Measurements from ENCODE around the gene ARPP19. TPM values are rescaled to one million over a fixed set of nuclear protein-coding genes. Genes with fewer than 3 reads are reported as not detected.

Gene ARPP19
- total RNA-seq, 1 experiment from 2014 or later, result 203 TPM

DNA sequence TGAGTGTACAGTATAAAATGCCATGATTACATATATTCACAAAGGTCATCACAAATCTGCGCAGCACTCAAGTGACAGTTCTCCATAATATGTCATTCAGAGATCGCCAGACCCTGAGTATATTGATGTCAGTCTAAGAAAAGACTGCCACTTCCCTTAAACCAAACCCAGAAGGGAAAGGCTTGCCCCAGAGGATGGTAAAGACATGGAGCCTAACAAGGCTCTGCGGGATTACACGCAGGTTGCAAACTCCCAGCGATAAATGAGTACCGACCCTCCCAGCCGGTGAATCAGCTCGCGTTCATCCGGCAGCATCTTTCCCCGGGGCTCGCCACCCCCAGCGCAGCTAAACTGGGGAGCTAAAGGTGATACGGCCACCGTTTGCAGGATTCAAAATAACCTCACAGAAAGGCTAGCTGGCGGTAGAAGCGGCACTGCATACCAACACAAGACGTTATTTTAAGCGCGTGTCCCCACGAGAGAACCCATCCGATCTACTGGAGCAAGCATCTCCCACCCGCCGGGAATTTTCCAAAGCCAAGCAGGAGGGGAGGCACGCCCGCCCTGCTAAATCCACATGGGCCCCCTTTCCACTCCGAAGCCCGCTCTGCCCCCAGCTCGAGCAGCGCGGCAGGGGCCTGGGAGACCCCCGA lies 40.8 kb downstream of the ARPP19 start (continued):
- TF ChIP-seq, protein P1, sequence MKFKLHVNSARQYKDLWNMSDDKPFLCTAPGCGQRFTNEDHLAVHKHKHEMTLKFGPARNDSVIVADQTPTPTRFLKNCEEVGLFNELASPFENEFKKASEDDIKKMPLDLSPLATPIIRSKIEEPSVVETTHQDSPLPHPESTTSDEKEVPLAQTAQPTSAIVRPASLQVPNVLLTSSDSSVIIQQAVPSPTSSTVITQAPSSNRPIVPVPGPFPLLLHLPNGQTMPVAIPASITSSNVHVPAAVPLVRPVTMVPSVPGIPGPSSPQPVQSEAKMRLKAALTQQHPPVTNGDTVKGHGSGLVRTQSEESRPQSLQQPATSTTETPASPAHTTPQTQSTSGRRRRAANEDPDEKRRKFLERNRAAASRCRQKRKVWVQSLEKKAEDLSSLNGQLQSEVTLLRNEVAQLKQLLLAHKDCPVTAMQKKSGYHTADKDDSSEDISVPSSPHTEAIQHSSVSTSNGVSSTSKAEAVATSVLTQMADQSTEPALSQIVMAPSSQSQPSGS (CRISPR knock-in tag; IDR thresholded peaks at IDR 0.05; ENCODE audit: borderline replicate concordance, low read depth), result no peak
- TF ChIP-seq KAT7 (CRISPR knock-in tag; IDR thresholded peaks at IDR 0.05; ENCODE audit: borderline replicate concordance) (no peak), JUN (CRISPR knock-in tag; IDR thresholded peaks at IDR 0.05) (no peak), ZNF671 (CRISPR knock-in tag; IDR thresholded peaks at IDR 0.05) (no peak), CREB1 (CRISPR knock-in tag; IDR thresholded peaks at IDR 0.05) (no peak), GRHL2 (CRISPR knock-in tag; IDR thresholded peaks at IDR 0.05; ENCODE audit: insufficient replicate concordance, severe bottlenecking) (no peak), RELA (CRISPR knock-in tag; IDR thresholded peaks at IDR 0.05; ENCODE audit: borderline replicate concordance) (no peak), TP53 (CRISPR knock-in tag; IDR thresholded peaks at IDR 0.05) (no peak), ZNF232 (CRISPR knock-in tag; IDR thresholded peaks at IDR 0.05) (no peak), HMGA2 (CRISPR knock-in tag; IDR thresholded peaks at IDR 0.05) (no peak)
- TF ChIP-seq, protein P2, sequence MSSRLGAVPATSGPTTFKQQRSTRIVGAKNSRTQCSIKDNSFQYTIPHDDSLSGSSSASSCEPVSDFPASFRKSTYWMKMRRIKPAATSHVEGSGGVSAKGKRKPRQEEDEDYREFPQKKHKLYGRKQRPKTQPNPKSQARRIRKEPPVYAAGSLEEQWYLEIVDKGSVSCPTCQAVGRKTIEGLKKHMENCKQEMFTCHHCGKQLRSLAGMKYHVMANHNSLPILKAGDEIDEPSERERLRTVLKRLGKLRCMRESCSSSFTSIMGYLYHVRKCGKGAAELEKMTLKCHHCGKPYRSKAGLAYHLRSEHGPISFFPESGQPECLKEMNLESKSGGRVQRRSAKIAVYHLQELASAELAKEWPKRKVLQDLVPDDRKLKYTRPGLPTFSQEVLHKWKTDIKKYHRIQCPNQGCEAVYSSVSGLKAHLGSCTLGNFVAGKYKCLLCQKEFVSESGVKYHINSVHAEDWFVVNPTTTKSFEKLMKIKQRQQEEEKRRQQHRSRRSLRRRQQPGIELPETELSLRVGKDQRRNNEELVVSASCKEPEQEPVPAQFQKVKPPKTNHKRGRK (CRISPR knock-in tag; IDR thresholded peaks at IDR 0.05; ENCODE audit: borderline replicate concordance), result no peak
- TF ChIP-seq, protein P3, sequence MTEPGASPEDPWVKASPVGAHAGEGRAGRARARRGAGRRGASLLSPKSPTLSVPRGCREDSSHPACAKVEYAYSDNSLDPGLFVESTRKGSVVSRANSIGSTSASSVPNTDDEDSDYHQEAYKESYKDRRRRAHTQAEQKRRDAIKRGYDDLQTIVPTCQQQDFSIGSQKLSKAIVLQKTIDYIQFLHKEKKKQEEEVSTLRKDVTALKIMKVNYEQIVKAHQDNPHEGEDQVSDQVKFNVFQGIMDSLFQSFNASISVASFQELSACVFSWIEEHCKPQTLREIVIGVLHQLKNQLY (CRISPR knock-in tag; IDR thresholded peaks at IDR 0.05), result no peak
- TF ChIP-seq, protein P4, sequence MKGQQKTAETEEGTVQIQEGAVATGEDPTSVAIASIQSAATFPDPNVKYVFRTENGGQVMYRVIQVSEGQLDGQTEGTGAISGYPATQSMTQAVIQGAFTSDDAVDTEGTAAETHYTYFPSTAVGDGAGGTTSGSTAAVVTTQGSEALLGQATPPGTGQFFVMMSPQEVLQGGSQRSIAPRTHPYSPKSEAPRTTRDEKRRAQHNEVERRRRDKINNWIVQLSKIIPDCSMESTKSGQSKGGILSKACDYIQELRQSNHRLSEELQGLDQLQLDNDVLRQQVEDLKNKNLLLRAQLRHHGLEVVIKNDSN (CRISPR knock-in tag; IDR thresholded peaks at IDR 0.05), result 0 out of 2 replicates have a peak, but pooled peaks have one; percentile 14
- TF ChIP-seq, protein P5, sequence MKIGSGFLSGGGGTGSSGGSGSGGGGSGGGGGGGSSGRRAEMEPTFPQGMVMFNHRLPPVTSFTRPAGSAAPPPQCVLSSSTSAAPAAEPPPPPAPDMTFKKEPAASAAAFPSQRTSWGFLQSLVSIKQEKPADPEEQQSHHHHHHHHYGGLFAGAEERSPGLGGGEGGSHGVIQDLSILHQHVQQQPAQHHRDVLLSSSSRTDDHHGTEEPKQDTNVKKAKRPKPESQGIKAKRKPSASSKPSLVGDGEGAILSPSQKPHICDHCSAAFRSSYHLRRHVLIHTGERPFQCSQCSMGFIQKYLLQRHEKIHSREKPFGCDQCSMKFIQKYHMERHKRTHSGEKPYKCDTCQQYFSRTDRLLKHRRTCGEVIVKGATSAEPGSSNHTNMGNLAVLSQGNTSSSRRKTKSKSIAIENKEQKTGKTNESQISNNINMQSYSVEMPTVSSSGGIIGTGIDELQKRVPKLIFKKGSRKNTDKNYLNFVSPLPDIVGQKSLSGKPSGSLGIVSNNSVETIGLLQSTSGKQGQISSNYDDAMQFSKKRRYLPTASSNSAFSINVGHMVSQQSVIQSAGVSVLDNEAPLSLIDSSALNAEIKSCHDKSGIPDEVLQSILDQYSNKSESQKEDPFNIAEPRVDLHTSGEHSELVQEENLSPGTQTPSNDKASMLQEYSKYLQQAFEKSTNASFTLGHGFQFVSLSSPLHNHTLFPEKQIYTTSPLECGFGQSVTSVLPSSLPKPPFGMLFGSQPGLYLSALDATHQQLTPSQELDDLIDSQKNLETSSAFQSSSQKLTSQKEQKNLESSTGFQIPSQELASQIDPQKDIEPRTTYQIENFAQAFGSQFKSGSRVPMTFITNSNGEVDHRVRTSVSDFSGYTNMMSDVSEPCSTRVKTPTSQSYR (CRISPR knock-in tag; IDR thresholded peaks at IDR 0.05), result no peak
- TF ChIP-seq, protein P6, sequence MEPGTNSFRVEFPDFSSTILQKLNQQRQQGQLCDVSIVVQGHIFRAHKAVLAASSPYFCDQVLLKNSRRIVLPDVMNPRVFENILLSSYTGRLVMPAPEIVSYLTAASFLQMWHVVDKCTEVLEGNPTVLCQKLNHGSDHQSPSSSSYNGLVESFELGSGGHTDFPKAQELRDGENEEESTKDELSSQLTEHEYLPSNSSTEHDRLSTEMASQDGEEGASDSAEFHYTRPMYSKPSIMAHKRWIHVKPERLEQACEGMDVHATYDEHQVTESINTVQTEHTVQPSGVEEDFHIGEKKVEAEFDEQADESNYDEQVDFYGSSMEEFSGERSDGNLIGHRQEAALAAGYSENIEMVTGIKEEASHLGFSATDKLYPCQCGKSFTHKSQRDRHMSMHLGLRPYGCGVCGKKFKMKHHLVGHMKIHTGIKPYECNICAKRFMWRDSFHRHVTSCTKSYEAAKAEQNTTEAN (CRISPR knock-in tag; IDR thresholded peaks at IDR 0.05), result no peak
- TF ChIP-seq, protein P7, sequence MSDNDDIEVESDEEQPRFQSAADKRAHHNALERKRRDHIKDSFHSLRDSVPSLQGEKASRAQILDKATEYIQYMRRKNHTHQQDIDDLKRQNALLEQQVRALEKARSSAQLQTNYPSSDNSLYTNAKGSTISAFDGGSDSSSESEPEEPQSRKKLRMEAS (CRISPR knock-in tag; IDR thresholded peaks at IDR 0.05), result no peak; the same call in 1 of the 2 replicates

Data from WTC11 (cell line).